Endodermal cell (in vitro differentiated cells): ENCODE measurements around the gene NEO1. TPM values are rescaled to one million over a fixed set of nuclear protein-coding genes. Genes with fewer than 3 reads are reported as not detected.

Experiments used
- DNase-seq: peaks from one replicate; pipeline ENCODE4 v3.0.0-alpha.2; 2017
- H3K27ac ChIP-seq: 2 replicates; pipeline ENCODE4 v1.5.1; 2013; ENCODE audit warnings: mild to moderate bottlenecking, low read depth, low read length, moderate library complexity
- H3K27me3 ChIP-seq: 2 replicates; pipeline ENCODE4 v1.6.1; 2013; ENCODE audit warnings: mild to moderate bottlenecking, low read length, moderate library complexity; ENCODE audit not compliant: insufficient read depth, control insufficient read depth, poor library complexity, severe bottlenecking
- H3K36me3 ChIP-seq: 2 replicates; pipeline ENCODE4 v1.7.0; 2013; ENCODE audit warnings: mild to moderate bottlenecking, low read length, moderate library complexity; ENCODE audit not compliant: control insufficient read depth, insufficient read depth
- H3K4me1 ChIP-seq: one replicate; pipeline ENCODE4 v1.7.0; 2013; ENCODE audit warnings: low read length; ENCODE audit not compliant: control insufficient read depth, insufficient read depth
- H3K4me3 ChIP-seq: 2 replicates; pipeline ENCODE4 v1.5.1; 2013; ENCODE audit warnings: mild to moderate bottlenecking, low read length, moderate library complexity
- H3K9ac ChIP-seq: 2 replicates; pipeline ENCODE4 v1.6.1; 2013; ENCODE audit warnings: mild to moderate bottlenecking, low read length, moderate library complexity; ENCODE audit not compliant: poor library complexity, severe bottlenecking; ENCODE audit errors: extremely low read depth
- H3K9me3 ChIP-seq: 2 replicates; pipeline ENCODE4 v1.6.1; 2013; ENCODE audit warnings: mild to moderate bottlenecking, low read length, moderate library complexity; ENCODE audit not compliant: control insufficient read depth
- H3K27ac Mint-ChIP-seq: 2 replicates; pipeline ENCODE4 v1.8.0; 2020; ENCODE audit warnings: mixed read lengths
- H3K27me3 Mint-ChIP-seq: 2 replicates; pipeline ENCODE4 v1.8.0; 2021; ENCODE audit warnings: mild to moderate bottlenecking, mixed read lengths; ENCODE audit not compliant: insufficient read depth
- H3K36me3 Mint-ChIP-seq: 2 replicates; pipeline ENCODE4 v1.8.0; 2020; ENCODE audit warnings: low read depth, mixed read lengths
- H3K4me1 Mint-ChIP-seq: 2 replicates; pipeline ENCODE4 v1.8.0; 2020; ENCODE audit warnings: mixed read lengths
- H3K4me3 Mint-ChIP-seq: 2 replicates; pipeline ENCODE4 v1.8.0; 2020; ENCODE audit warnings: mild to moderate bottlenecking, moderate library complexity, mixed read lengths
- H3K9me3 Mint-ChIP-seq: 2 replicates; pipeline ENCODE4 v1.8.0; 2020; ENCODE audit warnings: mild to moderate bottlenecking, mixed read lengths
- WGBS, 2 experiments: methylation state at CpG; one replicate each; pipeline versions ENCODE4 v1.1.5 to v1.1.7; 2013; ENCODE audit warnings: missing lambda C conversion rate in 2 of 2, mixed read lengths in 1 of 2; ENCODE audit not compliant: insufficient coverage in 1 of 2, insufficient read length in 1 of 2; 5-methylcytosine and 5-hydroxymethylcytosine counted together
- total RNA-seq, 2 donors: library from RNA; stranded (reverse); fragmentation: NEBNext Ultra II Directional in 1 of 2; extraction: Animal tissue kit (Norgen Biotek cat#: 25700) in 1 of 2; gene quantifications; 2 replicates in 1 of 2; 3 replicates in 1 of 2; pipeline ENCODE4 v1.2.1, GENCODE V29; 2021
- TF ChIP-seq, protein P1 (sequence below): fragments of 200-600 bp; sonication (generic); conservative IDR thresholded peaks from 2 replicates; pipeline ENCODE4 v1.5.0; 2021; ENCODE audit warnings: antibody characterized with exemption, mild to moderate bottlenecking

NEO1 gene
- total RNA-seq, 2 donors from 2014 or later, result 132 TPM

GRCh38 chr15:73021139-73021621 lies 31.1 kb upstream of the NEO1 start:
- H3K27me3 ChIP-seq, result no peaks in the 10 kb centered on the region
- H3K36me3 ChIP-seq, result no peaks in the 10 kb centered on the region
- peak overlapping the region; percentile 89 for H3K27ac ChIP-seq
- H3K9me3 Mint-ChIP-seq, result no peaks in the 10 kb centered on the region
- no peak overlapping the region for H3K4me3 Mint-ChIP-seq
- H3K4me1 ChIP-seq, result peaks cover 4% of the 10 kb centered on the region
- peaks cover 24% of the 10 kb centered on the region for H3K4me1 Mint-ChIP-seq
- H3K27me3 Mint-ChIP-seq, result no peaks in the 10 kb centered on the region
- no peak overlapping the region for H3K27ac Mint-ChIP-seq
- H3K9me3 ChIP-seq, result no peaks in the 10 kb centered on the region
- DNase-seq, result peak; percentile 79
- 35 to 47% methylated on average over 7 to 8 of the region's 8 CpGs for WGBS, 2 experiments
- H3K36me3 Mint-ChIP-seq, result no peaks in the 10 kb centered on the region
- H3K9ac ChIP-seq, result no peak overlapping the region
- TF ChIP-seq, protein P1, sequence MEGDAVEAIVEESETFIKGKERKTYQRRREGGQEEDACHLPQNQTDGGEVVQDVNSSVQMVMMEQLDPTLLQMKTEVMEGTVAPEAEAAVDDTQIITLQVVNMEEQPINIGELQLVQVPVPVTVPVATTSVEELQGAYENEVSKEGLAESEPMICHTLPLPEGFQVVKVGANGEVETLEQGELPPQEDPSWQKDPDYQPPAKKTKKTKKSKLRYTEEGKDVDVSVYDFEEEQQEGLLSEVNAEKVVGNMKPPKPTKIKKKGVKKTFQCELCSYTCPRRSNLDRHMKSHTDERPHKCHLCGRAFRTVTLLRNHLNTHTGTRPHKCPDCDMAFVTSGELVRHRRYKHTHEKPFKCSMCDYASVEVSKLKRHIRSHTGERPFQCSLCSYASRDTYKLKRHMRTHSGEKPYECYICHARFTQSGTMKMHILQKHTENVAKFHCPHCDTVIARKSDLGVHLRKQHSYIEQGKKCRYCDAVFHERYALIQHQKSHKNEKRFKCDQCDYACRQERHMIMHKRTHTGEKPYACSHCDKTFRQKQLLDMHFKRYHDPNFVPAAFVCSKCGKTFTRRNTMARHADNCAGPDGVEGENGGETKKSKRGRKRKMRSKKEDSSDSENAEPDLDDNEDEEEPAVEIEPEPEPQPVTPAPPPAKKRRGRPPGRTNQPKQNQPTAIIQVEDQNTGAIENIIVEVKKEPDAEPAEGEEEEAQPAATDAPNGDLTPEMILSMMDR, result no peak
- no peak overlapping the region for H3K4me3 ChIP-seq

- DNase-seq, result peak; percentile 43
- peaks cover 24% of the 10 kb centered on the region for H3K4me1 Mint-ChIP-seq
- no peak overlapping the region for H3K9ac ChIP-seq
Measured at GRCh38 chr15:73022161-73022560, 30.1 kb upstream of the NEO1 start.

DNA sequence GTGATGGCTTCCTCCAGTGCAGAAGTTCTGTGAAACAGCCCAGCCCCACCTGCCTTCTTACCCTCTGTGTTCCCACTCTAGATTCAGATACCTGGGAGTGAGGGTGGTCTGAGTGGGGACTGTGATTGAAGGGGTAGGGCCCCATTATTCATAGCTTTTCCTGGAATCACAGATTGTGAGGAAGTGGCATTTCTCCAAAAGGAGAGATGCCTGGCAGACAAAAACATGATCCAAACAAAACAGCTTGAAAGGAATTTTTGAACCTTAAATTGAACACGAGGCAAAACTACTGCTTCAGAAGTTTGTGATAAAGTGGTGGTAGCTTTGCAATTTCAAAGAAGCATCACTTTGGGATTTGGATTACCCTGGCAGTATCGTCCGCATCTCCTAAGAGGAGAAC lies 29.2 kb upstream of the NEO1 start:
- H3K27me3 ChIP-seq, result no peaks in the 10 kb centered on the region
- peak; percentile 14 for DNase-seq
- H3K27me3 Mint-ChIP-seq, result no peaks in the 10 kb centered on the region
- H3K36me3 ChIP-seq, result no peaks in the 10 kb centered on the region
- no peaks in the 10 kb centered on the region for H3K9me3 Mint-ChIP-seq
- peaks cover 4% of the 10 kb centered on the region for H3K4me1 ChIP-seq
- H3K9ac ChIP-seq, result no peak overlapping the region
- no peak overlapping the region for H3K27ac ChIP-seq
- no peak overlapping the region for H3K27ac Mint-ChIP-seq
- 93 to 100% methylated on average over 1 to 3 of the region's 3 CpGs for WGBS, 2 experiments
- no peak overlapping the region for H3K4me3 ChIP-seq
- H3K9me3 ChIP-seq, result no peaks in the 10 kb centered on the region
- H3K4me3 Mint-ChIP-seq, result no peak overlapping the region
- TF ChIP-seq, protein P1, result no peak
- H3K4me1 Mint-ChIP-seq, result peaks cover 17% of the 10 kb centered on the region
- H3K36me3 Mint-ChIP-seq, result no peaks in the 10 kb centered on the region

More at GRCh38 chr15:73022161-73022560, 30.1 kb upstream of the NEO1 start:
- Mint-ChIP-seq H3K36me3 (no peaks in the 10 kb centered on the region), H3K9me3 (no peaks in the 10 kb centered on the region), H3K4me3 (no peak overlapping the region), H3K27ac (no peak overlapping the region), H3K27me3 (no peaks in the 10 kb centered on the region)
- 66 to 89% methylated on average over 4 to 5 of the region's 5 CpGs for WGBS, 2 experiments
- Histone ChIP-seq H3K36me3 (no peaks in the 10 kb centered on the region), H3K9me3 (no peaks in the 10 kb centered on the region), H3K4me3 (no peak overlapping the region), H3K27me3 (no peaks in the 10 kb centered on the region), H3K4me1 (peaks cover 4% of the 10 kb centered on the region), H3K27ac (peak overlapping the region; percentile 89)
- TF ChIP-seq, protein P1, result no peak
